Measurements from ENCODE around the gene DUSP21.
"Not testable (repeated sequence)": the region's sequence is repeated elsewhere in the genome, so short reads cannot be mapped to it uniquely, and the experiment has no call there.

The DUSP21 gene

DNA sequence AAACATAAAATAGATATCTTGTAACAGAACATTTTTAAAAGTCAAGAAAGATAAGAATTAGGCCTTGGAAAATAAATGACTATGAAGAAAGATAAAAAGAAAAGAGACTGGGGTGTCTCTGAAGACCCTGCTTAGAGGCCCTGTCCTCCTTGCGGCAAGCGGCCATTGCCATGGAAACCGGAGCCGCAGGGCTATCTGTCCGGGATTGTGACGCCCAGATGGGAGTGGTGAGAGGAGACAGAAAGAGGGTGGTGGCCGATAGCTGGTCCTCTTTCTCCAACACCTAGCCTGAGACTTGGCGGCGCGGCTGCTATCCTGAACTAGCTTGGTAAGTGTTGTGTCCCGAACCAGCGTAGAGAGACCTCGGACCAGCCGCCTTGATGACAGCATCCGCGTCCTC is at the start of gene DUSP21:
TSS of gene DUSP21 (plus strand) at position 269 of the 400 bp plus-strand sequence. CDS start at position 381, 112 bp downstream.
- no peak for DNase-seq (ENCODE audit: low spot score)
- TF ChIP-seq, protein P1, sequence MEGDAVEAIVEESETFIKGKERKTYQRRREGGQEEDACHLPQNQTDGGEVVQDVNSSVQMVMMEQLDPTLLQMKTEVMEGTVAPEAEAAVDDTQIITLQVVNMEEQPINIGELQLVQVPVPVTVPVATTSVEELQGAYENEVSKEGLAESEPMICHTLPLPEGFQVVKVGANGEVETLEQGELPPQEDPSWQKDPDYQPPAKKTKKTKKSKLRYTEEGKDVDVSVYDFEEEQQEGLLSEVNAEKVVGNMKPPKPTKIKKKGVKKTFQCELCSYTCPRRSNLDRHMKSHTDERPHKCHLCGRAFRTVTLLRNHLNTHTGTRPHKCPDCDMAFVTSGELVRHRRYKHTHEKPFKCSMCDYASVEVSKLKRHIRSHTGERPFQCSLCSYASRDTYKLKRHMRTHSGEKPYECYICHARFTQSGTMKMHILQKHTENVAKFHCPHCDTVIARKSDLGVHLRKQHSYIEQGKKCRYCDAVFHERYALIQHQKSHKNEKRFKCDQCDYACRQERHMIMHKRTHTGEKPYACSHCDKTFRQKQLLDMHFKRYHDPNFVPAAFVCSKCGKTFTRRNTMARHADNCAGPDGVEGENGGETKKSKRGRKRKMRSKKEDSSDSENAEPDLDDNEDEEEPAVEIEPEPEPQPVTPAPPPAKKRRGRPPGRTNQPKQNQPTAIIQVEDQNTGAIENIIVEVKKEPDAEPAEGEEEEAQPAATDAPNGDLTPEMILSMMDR (IDR thresholded peaks at IDR 0.05; ENCODE audit: extremely low read depth, missing control alignments) = no peak

DNA sequence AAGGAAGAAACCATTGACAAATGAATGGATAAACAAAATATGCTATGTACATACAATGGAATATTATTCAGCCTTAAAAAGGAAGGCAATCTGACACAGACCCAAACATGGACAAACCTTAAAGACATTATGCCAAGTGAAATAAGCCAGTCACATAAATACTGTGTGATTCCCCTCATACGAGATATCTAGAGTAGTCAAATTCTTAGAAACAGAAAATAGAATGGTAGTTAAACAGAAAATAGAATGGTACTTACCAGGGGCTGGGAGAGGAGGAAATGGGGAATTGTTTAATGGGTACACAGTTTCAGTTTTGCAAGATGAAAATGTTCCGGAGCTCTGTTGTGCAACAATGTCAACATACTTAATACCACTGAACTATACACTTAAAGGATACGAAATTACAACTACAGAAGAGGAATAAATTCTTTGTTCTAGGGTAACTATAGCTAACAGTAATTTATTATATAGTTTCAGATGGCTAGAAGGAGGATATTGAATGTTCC is 47.8 kb upstream of the DUSP21 start:
- TF ChIP-seq, protein P1 (IDR thresholded peaks at IDR 0.05; ENCODE audit: extremely low read depth, missing control alignments) = no peak
- DNase-seq (ENCODE audit: low spot score) = no peak

DNA sequence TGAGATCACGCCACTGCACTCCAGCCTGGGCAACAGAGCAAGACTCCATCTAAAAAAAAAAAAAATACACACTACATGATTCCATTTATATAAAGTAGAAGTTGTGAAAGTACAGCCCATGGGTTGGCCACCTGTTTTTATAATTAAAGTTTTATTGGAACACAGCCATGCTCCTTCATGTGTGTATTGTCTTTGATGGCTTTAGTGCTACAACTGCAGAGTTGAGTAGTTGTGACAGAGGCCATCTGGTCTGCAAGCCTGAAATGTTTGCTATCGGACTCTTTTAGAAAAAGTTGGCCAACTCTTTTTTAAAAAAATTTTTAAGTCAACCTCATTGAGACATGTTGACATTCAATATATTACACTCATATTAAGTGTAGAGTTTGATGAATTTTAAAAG is 41.2 kb upstream of the DUSP21 start:
- TF ChIP-seq, protein P1 (IDR thresholded peaks at IDR 0.05; ENCODE audit: extremely low read depth, missing control alignments) = no peak
- no peak for DNase-seq (ENCODE audit: low spot score)

DNA sequence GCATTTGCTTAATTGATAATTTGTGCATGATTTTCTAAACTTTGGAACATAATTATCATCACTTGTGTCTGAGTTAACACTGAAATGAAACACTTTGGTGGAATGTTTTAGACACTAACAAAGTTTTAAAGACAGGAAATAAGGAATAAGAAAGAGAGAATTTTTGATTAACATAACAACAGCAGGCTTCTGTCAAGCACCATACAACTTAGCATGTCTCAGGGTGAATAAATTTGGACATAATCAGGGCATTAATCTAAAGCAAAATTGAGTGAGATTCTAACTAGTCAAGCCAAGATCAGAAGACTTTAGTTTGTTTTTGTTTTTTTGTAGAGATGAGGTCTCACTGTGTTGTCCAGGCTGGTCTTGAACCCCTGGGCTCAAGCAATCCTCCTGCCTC is 28.1 kb upstream of the DUSP21 start:
- TF ChIP-seq, protein P1 (IDR thresholded peaks at IDR 0.05; ENCODE audit: extremely low read depth, missing control alignments) = no peak

DNA sequence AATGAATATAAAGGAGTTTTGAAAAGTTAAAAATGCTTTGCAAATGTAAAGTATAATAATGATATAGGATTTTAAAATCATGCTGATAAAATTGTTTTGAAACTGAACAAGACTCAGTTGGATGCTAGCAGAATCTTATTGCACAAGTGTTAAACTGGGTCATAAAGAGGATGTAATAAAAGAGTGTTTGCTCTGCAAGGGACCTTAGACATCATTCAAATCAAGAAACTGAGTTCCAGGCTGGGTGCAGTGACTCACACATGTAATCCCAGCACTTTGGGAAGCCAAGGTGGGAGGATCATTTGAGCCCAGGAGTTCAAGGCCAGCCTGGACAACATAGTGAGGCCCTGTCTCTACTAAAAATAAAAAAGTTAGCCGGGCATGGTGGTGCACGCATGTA is 27.5 kb upstream of the DUSP21 start:
- no peak for DNase-seq (ENCODE audit: low spot score)
- TF ChIP-seq, protein P1 (IDR thresholded peaks at IDR 0.05; ENCODE audit: extremely low read depth, missing control alignments) = no peak

More for the DNA sequence above, 28.1 kb upstream of the DUSP21 start:
- DNase-seq (ENCODE audit: low spot score) = no peak

DNA sequence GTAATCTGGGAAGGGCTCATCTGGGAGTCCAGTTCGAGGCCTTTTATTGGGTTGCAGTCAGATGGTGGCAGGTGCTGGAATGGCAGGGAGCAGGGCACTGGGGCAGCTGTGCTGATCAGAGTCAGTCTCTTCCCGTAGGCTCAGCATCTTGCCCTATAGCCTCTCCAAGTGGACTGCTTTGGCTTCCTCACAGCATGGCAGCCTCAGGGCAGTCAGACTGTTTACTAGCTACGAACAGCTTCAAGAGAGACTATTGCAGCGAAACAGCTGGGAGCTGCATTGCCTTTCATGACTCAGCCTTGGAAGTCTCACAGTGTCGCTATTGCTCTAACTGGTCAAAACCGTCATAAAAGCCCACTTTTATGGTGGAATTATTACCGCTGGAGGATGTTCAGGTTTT is 26.8 kb upstream of the DUSP21 start:
- DNase-seq (ENCODE audit: low spot score) = no peak
- TF ChIP-seq, protein P1 (IDR thresholded peaks at IDR 0.05; ENCODE audit: extremely low read depth, missing control alignments) = no peak

DNA sequence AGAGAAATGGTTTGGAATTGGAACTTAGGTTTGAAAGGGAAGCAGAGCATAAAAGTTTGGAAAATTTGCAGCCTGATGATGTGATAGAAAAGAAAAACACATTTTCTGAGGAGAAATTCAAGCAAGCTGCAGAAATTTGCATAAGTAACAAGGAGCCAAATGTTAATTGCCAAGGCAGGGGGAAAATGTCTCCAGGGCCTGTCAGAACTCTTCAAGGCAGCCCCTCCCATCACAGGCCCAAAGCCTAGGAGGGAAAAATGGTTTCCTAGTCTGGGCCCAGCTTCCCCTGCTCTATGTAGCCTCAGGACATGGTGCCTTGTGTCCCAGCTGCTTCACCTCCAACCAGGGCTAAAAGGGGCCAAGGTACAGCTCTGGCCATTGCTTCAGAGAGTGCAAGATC is 21.2 kb upstream of the DUSP21 start:
- no peak for DNase-seq (ENCODE audit: low spot score)
- TF ChIP-seq, protein P1 (IDR thresholded peaks at IDR 0.05; ENCODE audit: extremely low read depth, missing control alignments) = no peak

DNA sequence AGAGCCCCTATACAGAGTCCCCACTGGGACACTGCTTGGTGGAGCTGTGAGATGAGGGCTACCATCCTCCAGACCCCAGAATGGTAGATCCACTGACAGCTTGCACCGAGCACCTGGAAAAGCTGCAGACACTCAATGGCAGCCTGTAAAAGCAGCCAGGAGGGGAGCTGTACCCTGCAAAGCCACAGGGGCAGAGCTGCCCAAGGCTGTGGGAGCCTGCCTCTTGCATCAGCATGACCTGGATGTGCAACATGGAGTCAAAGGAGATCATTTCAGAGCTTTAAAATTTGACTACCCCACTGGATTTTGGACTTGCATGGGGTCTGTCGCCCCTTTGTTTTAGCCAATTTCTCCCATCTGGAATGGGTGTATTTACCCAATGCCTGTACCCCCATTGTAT is 20.6 kb upstream of the DUSP21 start:
- not testable (repeated sequence) for DNase-seq (ENCODE audit: low spot score)

Data from GM20000 (cell line).